ENCODE measurements around the gene OSTM1. TPM values are rescaled to one million over a fixed set of nuclear protein-coding genes. Genes with fewer than 3 reads are reported as not detected.

The OSTM1 gene, protein sequence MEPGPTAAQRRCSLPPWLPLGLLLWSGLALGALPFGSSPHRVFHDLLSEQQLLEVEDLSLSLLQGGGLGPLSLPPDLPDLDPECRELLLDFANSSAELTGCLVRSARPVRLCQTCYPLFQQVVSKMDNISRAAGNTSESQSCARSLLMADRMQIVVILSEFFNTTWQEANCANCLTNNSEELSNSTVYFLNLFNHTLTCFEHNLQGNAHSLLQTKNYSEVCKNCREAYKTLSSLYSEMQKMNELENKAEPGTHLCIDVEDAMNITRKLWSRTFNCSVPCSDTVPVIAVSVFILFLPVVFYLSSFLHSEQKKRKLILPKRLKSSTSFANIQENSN
- 28.1 and 47.7 TPM in 2 replicates for total RNA-seq (2014; rRNA removed; shearing (Covaris generic))
- 17.4 TPM in 2 replicates for polyA plus RNA-seq (2016; fragmentation: Nextera tagmentation; extraction: Ambion mirVana)
- long read RNA-seq, full-length matches to known transcripts: 6 of 15 reads
- long read RNA-seq, partial matches to known transcripts: 7 of 15 reads
- long read RNA-seq, other reads (novel, unspliced or antisense): 2 of 15 reads

DNA sequence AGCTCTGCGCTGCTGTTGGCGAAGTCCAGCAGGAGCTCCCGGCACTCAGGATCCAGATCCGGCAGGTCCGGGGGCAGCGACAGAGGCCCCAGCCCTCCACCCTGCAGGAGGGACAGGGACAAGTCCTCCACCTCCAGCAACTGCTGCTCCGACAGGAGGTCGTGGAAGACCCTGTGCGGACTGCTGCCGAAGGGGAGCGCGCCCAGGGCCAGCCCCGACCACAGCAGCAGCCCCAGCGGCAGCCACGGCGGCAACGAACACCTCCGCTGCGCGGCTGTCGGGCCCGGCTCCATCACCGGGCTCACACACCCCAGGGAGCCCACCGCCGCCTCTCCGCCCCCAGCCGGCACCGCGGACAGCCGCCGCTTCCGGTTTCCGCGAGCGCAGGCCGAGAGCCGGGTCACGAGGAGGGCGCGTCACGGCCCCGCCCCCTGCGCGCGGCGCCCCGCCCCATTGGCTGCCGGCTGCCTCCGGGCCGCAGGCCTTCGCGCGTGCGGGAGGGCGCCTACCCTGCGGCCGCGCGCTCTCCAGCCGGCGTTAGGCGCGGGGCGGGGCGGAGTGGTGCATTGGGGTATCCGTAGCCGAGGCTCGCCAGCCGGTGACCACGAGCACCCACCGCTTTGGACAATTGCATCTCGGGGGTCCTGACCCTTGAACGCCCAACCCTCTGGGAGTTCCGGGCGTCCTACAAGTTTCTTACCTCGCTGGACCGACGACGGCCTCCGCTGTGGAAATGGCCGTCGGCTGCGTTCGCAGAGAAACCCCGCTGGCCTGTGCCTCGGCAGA is at the start of gene OSTM1:
OSTM1 (minus strand) TSS at position 383 of the 786 bp plus-strand sequence; CDS start at position 293, 90 bp downstream.
- ATAC-seq (peak; percentile 86), DNase-seq (ENCODE audit: low spot score) (peak; percentile 90)
- Mint-ChIP-seq H3K9me3 (no peaks in the 10 kb centered on the region), H3K4me3 (peak within 1 kb of the TSS; percentile 83), H3K27me3 (ENCODE audit: insufficient read depth, low read depth, poor library complexity) (peaks cover 10% of the 10 kb centered on the region), H3K36me3 (ENCODE audit: low read depth) (peaks cover 3% of the 10 kb centered on the region; the same call in 1 of the 3 replicates), H3K27ac (peak within 1 kb of the TSS; percentile 31; the same call in 1 of the 2 replicates), H3K4me1 (peaks cover 45% of the 10 kb centered on the region)
- Histone ChIP-seq H3K27me3 (ENCODE audit: insufficient read depth) (peaks cover 19% of the 10 kb centered on the region), H4K20me1 (replicated peaks; ENCODE audit: insufficient read depth) (no peaks in the 10 kb centered on the region), H3K4me2 (peak within 1 kb of the TSS; percentile 88), H3K79me2 (replicated peaks; ENCODE audit: insufficient read depth) (peaks cover 22% of the 10 kb centered on the region), H3K4me1 (ENCODE audit: insufficient read depth) (peaks cover 36% of the 10 kb centered on the region), H3F3A (replicated peaks; ENCODE audit: low read depth) (peaks cover 12% of the 10 kb centered on the region), H3K9me2 (ENCODE audit: insufficient read depth) (no peaks in the 10 kb centered on the region), H2AFZ (peak within 1 kb of the TSS; percentile 86), H3K27ac (ENCODE audit: low read depth) (peak within 1 kb of the TSS; percentile 43; the same call in 1 of the 2 replicates), H3K4me3 (peak within 1 kb of the TSS; percentile 86), H3K36me3 (ENCODE audit: insufficient read depth) (no peaks in the 10 kb centered on the region)
- TF ChIP-seq POLR2AphosphoS5 (IDR thresholded peaks at IDR 0.05; ENCODE audit: low read depth) (peak; percentile 85), CREB1 (CRISPR knock-in tag; IDR thresholded peaks at IDR 0.05; ENCODE audit: low read depth) (peak; percentile 88), ZNF114 (CRISPR knock-in tag; IDR thresholded peaks at IDR 0.05) (no peak), ZNF331 (CRISPR knock-in tag; IDR thresholded peaks at IDR 0.05; ENCODE audit: low read depth) (no peak)
- TF ChIP-seq, protein P1, sequence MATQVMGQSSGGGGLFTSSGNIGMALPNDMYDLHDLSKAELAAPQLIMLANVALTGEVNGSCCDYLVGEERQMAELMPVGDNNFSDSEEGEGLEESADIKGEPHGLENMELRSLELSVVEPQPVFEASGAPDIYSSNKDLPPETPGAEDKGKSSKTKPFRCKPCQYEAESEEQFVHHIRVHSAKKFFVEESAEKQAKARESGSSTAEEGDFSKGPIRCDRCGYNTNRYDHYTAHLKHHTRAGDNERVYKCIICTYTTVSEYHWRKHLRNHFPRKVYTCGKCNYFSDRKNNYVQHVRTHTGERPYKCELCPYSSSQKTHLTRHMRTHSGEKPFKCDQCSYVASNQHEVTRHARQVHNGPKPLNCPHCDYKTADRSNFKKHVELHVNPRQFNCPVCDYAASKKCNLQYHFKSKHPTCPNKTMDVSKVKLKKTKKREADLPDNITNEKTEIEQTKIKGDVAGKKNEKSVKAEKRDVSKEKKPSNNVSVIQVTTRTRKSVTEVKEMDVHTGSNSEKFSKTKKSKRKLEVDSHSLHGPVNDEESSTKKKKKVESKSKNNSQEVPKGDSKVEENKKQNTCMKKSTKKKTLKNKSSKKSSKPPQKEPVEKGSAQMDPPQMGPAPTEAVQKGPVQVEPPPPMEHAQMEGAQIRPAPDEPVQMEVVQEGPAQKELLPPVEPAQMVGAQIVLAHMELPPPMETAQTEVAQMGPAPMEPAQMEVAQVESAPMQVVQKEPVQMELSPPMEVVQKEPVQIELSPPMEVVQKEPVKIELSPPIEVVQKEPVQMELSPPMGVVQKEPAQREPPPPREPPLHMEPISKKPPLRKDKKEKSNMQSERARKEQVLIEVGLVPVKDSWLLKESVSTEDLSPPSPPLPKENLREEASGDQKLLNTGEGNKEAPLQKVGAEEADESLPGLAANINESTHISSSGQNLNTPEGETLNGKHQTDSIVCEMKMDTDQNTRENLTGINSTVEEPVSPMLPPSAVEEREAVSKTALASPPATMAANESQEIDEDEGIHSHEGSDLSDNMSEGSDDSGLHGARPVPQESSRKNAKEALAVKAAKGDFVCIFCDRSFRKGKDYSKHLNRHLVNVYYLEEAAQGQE (IDR thresholded peaks at IDR 0.05; ENCODE audit: unreplicated experiment): peak; percentile 51

DNA sequence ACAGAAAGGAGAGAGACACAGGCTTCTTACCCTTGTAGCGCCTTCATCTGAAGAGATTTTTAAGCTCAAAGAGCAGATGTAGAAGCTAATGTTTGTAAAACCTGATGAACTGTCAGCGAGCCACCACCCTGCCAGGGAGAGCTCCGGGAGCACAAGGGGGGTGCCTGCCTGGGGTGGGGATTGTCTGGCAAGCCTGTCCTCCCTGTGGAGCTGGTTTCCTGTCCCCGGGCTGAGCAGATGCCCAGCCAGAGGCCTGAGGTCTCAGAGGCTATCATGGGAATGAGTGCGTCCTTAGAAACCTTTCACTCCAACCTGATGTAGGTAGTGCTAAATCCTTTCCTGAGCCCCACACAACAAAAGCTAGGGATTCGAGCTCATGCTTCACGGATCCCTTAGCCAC is 49.4 kb upstream of the OSTM1 start:
- no peaks in the 10 kb centered on the region; the same call in 2 of the 3 replicates for H3K36me3 Mint-ChIP-seq (ENCODE audit: low read depth)
- Histone ChIP-seq H3K36me3 (ENCODE audit: insufficient read depth) (no peaks in the 10 kb centered on the region), H2AFZ (no peak overlapping the region), H3K27me3 (ENCODE audit: insufficient read depth) (peaks cover 100% of the 10 kb centered on the region), H3K4me3 (peak overlapping the region; percentile 1), H3K9me2 (ENCODE audit: insufficient read depth) (no peaks in the 10 kb centered on the region), H3K27ac (ENCODE audit: low read depth) (no peak overlapping the region), H3F3A (replicated peaks; ENCODE audit: low read depth) (peaks cover 25% of the 10 kb centered on the region), H3K79me2 (replicated peaks; ENCODE audit: insufficient read depth) (no peaks in the 10 kb centered on the region), H3K4me2 (peak overlapping the region; percentile 18), H4K20me1 (replicated peaks; ENCODE audit: insufficient read depth) (peaks cover 3% of the 10 kb centered on the region; the same call in 1 of the 2 replicates), H3K4me1 (ENCODE audit: insufficient read depth) (peaks cover 39% of the 10 kb centered on the region)
- DNase-seq (ENCODE audit: low spot score) (peak; percentile 65), ATAC-seq (peak; percentile 48)
- no peak overlapping the region for H3K4me3 Mint-ChIP-seq
- H3K4me1 Mint-ChIP-seq: peaks cover 39% of the 10 kb centered on the region
- no peak overlapping the region for H3K27ac Mint-ChIP-seq
- peaks cover 81% of the 10 kb centered on the region for H3K27me3 Mint-ChIP-seq (ENCODE audit: insufficient read depth, low read depth, poor library complexity)
- H3K9me3 Mint-ChIP-seq: peaks cover 7% of the 10 kb centered on the region
- TF ChIP-seq, protein P2, sequence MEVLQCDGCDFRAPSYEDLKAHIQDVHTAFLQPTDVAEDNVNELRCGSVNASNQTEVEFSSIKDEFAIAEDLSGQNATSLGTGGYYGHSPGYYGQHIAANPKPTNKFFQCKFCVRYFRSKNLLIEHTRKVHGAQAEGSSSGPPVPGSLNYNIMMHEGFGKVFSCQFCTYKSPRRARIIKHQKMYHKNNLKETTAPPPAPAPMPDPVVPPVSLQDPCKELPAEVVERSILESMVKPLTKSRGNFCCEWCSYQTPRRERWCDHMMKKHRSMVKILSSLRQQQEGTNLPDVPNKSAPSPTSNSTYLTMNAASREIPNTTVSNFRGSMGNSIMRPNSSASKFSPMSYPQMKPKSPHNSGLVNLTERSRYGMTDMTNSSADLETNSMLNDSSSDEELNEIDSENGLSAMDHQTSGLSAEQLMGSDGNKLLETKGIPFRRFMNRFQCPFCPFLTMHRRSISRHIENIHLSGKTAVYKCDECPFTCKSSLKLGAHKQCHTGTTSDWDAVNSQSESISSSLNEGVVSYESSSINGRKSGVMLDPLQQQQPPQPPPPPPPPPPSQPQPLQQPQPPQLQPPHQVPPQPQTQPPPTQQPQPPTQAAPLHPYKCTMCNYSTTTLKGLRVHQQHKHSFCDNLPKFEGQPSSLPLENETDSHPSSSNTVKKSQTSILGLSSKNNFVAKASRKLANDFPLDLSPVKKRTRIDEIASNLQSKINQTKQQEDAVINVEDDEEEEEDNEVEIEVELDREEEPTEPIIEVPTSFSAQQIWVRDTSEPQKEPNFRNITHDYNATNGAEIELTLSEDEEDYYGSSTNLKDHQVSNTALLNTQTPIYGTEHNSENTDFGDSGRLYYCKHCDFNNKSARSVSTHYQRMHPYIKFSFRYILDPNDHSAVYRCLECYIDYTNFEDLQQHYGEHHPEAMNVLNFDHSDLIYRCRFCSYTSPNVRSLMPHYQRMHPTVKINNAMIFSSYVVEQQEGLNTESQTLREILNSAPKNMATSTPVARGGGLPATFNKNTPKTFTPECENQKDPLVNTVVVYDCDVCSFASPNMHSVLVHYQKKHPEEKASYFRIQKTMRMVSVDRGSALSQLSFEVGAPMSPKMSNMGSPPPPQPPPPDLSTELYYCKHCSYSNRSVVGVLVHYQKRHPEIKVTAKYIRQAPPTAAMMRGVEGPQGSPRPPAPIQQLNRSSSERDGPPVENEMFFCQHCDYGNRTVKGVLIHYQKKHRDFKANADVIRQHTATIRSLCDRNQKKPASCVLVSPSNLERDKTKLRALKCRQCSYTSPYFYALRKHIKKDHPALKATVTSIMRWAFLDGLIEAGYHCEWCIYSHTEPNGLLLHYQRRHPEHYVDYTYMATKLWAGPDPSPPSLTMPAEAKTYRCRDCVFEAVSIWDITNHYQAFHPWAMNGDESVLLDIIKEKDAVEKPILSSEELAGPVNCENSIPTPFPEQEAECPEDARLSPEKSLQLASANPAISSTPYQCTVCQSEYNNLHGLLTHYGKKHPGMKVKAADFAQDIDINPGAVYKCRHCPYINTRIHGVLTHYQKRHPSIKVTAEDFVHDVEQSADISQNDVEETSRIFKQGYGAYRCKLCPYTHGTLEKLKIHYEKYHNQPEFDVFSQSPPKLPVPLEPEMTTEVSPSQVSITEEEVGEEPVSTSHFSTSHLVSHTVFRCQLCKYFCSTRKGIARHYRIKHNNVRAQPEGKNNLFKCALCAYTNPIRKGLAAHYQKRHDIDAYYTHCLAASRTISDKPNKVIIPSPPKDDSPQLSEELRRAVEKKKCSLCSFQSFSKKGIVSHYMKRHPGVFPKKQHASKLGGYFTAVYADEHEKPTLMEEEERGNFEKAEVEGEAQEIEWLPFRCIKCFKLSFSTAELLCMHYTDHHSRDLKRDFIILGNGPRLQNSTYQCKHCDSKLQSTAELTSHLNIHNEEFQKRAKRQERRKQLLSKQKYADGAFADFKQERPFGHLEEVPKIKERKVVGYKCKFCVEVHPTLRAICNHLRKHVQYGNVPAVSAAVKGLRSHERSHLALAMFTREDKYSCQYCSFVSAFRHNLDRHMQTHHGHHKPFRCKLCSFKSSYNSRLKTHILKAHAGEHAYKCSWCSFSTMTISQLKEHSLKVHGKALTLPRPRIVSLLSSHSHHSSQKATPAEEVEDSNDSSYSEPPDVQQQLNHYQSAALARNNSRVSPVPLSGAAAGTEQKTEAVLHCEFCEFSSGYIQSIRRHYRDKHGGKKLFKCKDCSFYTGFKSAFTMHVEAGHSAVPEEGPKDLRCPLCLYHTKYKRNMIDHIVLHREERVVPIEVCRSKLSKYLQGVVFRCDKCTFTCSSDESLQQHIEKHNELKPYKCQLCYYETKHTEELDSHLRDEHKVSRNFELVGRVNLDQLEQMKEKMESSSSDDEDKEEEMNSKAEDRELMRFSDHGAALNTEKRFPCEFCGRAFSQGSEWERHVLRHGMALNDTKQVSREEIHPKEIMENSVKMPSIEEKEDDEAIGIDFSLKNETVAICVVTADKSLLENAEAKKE (CRISPR knock-in tag; IDR thresholded peaks at IDR 0.05): no peak
- TF ChIP-seq EZH2 (IDR thresholded peaks at IDR 0.05; ENCODE audit: low read depth, unreplicated experiment) (peak; percentile 16), ZNF331 (CRISPR knock-in tag; IDR thresholded peaks at IDR 0.05; ENCODE audit: low read depth) (no peak), ZNF114 (CRISPR knock-in tag; IDR thresholded peaks at IDR 0.05) (no peak)

All from GM23338 (cell line).